GM23338 (cell line): ENCODE measurements around the gene GTF2H4. TPM values are rescaled to one million over a fixed set of nuclear protein-coding genes. Genes with fewer than 3 reads are reported as not detected.

Experiments
- ATAC-seq: fragments of 200-7000 bp; cut with Tn5 transposase; 3 replicates; pipeline ENCODE4 v1.9.1; 2020
- DNase-seq: peaks from one replicate; pipeline ENCODE4 v3.0.0-alpha.2; 2015; ENCODE audit warnings: low spot score
- H2AFZ ChIP-seq: fragments of 200-600 bp; sonication (generic); 2 replicates; pipeline ENCODE4 v1.8.0; 2016; ENCODE audit warnings: antibody characterized with exemption, mild to moderate bottlenecking, moderate library complexity
- H3F3A ChIP-seq: fragments of 200-600 bp; sonication (generic); replicated peaks from 2 replicates; pipeline ENCODE4 v1.8.0; 2017; ENCODE audit warnings: antibody characterized with exemption, mixed run types, low read depth
- H3K27ac ChIP-seq: fragments of 200-600 bp; sonication (generic); 2 replicates; pipeline ENCODE4 v1.6.1; 2016; ENCODE audit warnings: low read depth
- H3K27me3 ChIP-seq: fragments of 200-600 bp; sonication (generic); 2 replicates; pipeline ENCODE4 v1.8.0; 2016; ENCODE audit warnings: mild to moderate bottlenecking, mixed run types, moderate library complexity; ENCODE audit not compliant: insufficient read depth
- H3K36me3 ChIP-seq: fragments of 200-600 bp; sonication (generic); 2 replicates; pipeline ENCODE4 v1.8.0; 2016; ENCODE audit warnings: mild to moderate bottlenecking; ENCODE audit not compliant: insufficient read depth
- H3K4me1 ChIP-seq: fragments of 200-600 bp; sonication (generic); 2 replicates; pipeline ENCODE4 v1.8.0; 2016; ENCODE audit warnings: mild to moderate bottlenecking, moderate library complexity; ENCODE audit not compliant: insufficient read depth
- H3K4me2 ChIP-seq: fragments of 200-600 bp; sonication (generic); 2 replicates; pipeline ENCODE4 v1.7.1; 2017; ENCODE audit warnings: mixed run types
- H3K4me3 ChIP-seq: fragments of 200-600 bp; sonication (generic); 2 replicates; pipeline ENCODE4 v1.6.1; 2016; ENCODE audit warnings: mixed run types
- H3K79me2 ChIP-seq: fragments of 200-600 bp; sonication (generic); replicated peaks from 2 replicates; pipeline ENCODE4 v1.8.0; 2017; ENCODE audit warnings: mild to moderate bottlenecking; ENCODE audit not compliant: insufficient read depth
- H3K9me2 ChIP-seq: fragments of 200-600 bp; sonication (generic); 2 replicates; pipeline ENCODE4 v1.8.0; 2017; ENCODE audit not compliant: insufficient read depth
- H4K20me1 ChIP-seq: fragments of 200-600 bp; sonication (generic); replicated peaks from 2 replicates; pipeline ENCODE4 v1.8.0; 2017; ENCODE audit warnings: mild to moderate bottlenecking; ENCODE audit not compliant: insufficient read depth
- H3K27ac Mint-ChIP-seq: 2 replicates; pipeline ENCODE4 v1.8.0; 2020; ENCODE audit warnings: inconsistent platforms, mild to moderate bottlenecking, moderate library complexity, mixed read lengths
- H3K27me3 Mint-ChIP-seq: 3 replicates; pipeline ENCODE4 v1.8.0; 2022; ENCODE audit warnings: low read depth, mild to moderate bottlenecking, moderate library complexity, mixed read lengths, inconsistent platforms; ENCODE audit not compliant: insufficient read depth, poor library complexity
- H3K36me3 Mint-ChIP-seq: 3 replicates; pipeline ENCODE4 v1.8.0; 2021; ENCODE audit warnings: low read depth, mild to moderate bottlenecking, inconsistent platforms, moderate library complexity, mixed read lengths
- H3K4me1 Mint-ChIP-seq: 3 replicates; pipeline ENCODE4 v1.8.0; 2020; ENCODE audit warnings: mild to moderate bottlenecking, inconsistent platforms, mixed read lengths
- H3K4me3 Mint-ChIP-seq: 3 replicates; pipeline ENCODE4 v1.8.0; 2021; ENCODE audit warnings: moderate library complexity, mild to moderate bottlenecking, inconsistent platforms, mixed read lengths
- H3K9me3 Mint-ChIP-seq: 3 replicates; pipeline ENCODE4 v1.8.0; 2020; ENCODE audit warnings: moderate library complexity, mild to moderate bottlenecking, inconsistent platforms, mixed read lengths
- CTCF ChIP-seq, 2 experiments: fragments of 200-600 bp in 1 of 2; sonication (generic) in 1 of 2; conservative IDR thresholded peaks; 2 replicates each; pipeline versions ENCODE4 v1.5.1 to v1.6.1; 2016 to 2017; ENCODE audit warnings: antibody characterized with exemption in 2 of 2, low read depth in 2 of 2, mild to moderate bottlenecking in 2 of 2, moderate library complexity in 1 of 2
- ETS1 ChIP-seq: IDR thresholded peaks from 2 replicates; pipeline ENCODE4 v1.6.1; 2016; ENCODE audit warnings: antibody characterized with exemption
- EZH2 ChIP-seq: fragments of 200-600 bp; sonication (generic); IDR thresholded peaks from one replicate; pipeline ENCODE4 v1.8.0; 2017; ENCODE audit warnings: antibody characterized with exemption, mild to moderate bottlenecking, low read depth; ENCODE audit not compliant: unreplicated experiment
- REST ChIP-seq: IDR thresholded peaks from one replicate; pipeline ENCODE4 v1.6.1; 2018; ENCODE audit warnings: antibody characterized with exemption; ENCODE audit not compliant: unreplicated experiment
- ZNF114 ChIP-seq: fragments of 250-450 bp; sonication (Bioruptor Pico); IDR thresholded peaks from 2 replicates; pipeline ENCODE4 v1.5.0; 2020; ENCODE audit warnings: mild to moderate bottlenecking, moderate library complexity
- ZNF331 ChIP-seq: fragments of 250-450 bp; sonication (Bioruptor Pico); IDR thresholded peaks from 2 replicates; pipeline ENCODE4 v1.5.0; 2020; ENCODE audit warnings: low read depth, mild to moderate bottlenecking, moderate library complexity
- polyA plus RNA-seq: library from polyadenylated mRNA; unstranded; fragments of >200 nt; fragmentation: Nextera tagmentation; extraction: Ambion mirVana; gene quantifications from 2 replicates; pipeline ENCODE4 v1.2.1, GENCODE V29; 2016
- total RNA-seq: library from RNA; depleted of rRNA; stranded (reverse); fragments of >200 nt; shearing (Covaris generic); gene quantifications from 2 replicates; pipeline ENCODE4 v1.2.3, GENCODE V29; 2014

GTF2H4 gene
- total and polyA plus RNA-seq, 2 experiments from 2014 or later = 14.8 to 32.6 TPM

- peak overlapping the region; percentile 92 for H3K4me3 ChIP-seq
- DNase-seq (peak; percentile 85), ATAC-seq (peak; percentile 1)
- Mint-ChIP-seq H3K9me3 (no peaks in the 10 kb centered on the region), H3K4me1 (peaks cover 74% of the 10 kb centered on the region), H3K4me3 (peak overlapping the region; percentile 79), H3K27ac (peak overlapping the region; percentile 30; the same call in 1 of the 2 replicates), H3K36me3 (peaks cover 2% of the 10 kb centered on the region; the same call in 2 of the 3 replicates), H3K27me3 (peaks cover 38% of the 10 kb centered on the region)
- peaks cover 39% of the 10 kb centered on the region for H3K79me2 ChIP-seq
- peaks cover 8% of the 10 kb centered on the region for H4K20me1 ChIP-seq
- H3K27ac ChIP-seq = peak overlapping the region; percentile 97
- TF ChIP-seq ETS1 (no peak), REST (no peak), CTCF (conservative IDR thresholded peaks at IDR 0.05; ENCODE audit: low read depth in 2 of 2) (no peak), ZNF331 (CRISPR knock-in tag) (no peak), ZNF114 (CRISPR knock-in tag) (no peak), EZH2 (no peak)
- peak overlapping the region; percentile 100 for H3K4me2 ChIP-seq
- H3F3A ChIP-seq = peaks cover 29% of the 10 kb centered on the region
- H3K27me3 ChIP-seq = no peaks in the 10 kb centered on the region
- no peaks in the 10 kb centered on the region; the same call in 1 of the 2 replicates for H3K36me3 ChIP-seq
- peaks cover 54% of the 10 kb centered on the region for H3K4me1 ChIP-seq
- H3K9me2 ChIP-seq = no peaks in the 10 kb centered on the region
- no peak overlapping the region for H2AFZ ChIP-seq
These were observed 25.7 kb upstream of the GTF2H4 start for GRCh38 chr6:30882204-30882758.
